GM12872 (cell line): ENCODE results near the gene UROC1.

ENCODE experiments used
- TF ChIP-seq, protein P1 (sequence below): IDR thresholded peaks from 3 replicates; pipeline ENCODE4 v1.5.1; 2011; ENCODE audit warnings: low read depth, mild to moderate bottlenecking, low read length, moderate library complexity; ENCODE audit not compliant: insufficient read depth

The UROC1 gene

DNA sequence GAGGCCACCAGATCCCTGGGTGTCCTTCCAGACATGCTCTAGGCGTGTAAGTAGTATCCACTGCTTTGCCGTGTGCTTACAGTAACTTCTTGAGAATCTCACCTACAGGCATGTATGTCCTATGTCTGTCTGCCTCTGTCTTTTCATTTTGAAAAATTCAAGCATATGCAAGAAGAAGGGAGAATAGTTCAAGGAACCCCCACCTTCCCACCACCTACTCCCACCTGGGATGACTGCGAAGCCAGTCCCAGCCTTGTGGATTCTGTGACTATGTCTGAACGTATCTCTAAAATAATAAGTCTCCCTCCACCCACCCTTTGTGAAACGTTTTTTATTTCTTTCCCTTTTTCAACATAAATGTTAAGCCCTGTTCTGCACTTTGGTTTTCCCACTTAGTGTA, 21.4 kb upstream of the UROC1 start:
- TF ChIP-seq, protein P1, sequence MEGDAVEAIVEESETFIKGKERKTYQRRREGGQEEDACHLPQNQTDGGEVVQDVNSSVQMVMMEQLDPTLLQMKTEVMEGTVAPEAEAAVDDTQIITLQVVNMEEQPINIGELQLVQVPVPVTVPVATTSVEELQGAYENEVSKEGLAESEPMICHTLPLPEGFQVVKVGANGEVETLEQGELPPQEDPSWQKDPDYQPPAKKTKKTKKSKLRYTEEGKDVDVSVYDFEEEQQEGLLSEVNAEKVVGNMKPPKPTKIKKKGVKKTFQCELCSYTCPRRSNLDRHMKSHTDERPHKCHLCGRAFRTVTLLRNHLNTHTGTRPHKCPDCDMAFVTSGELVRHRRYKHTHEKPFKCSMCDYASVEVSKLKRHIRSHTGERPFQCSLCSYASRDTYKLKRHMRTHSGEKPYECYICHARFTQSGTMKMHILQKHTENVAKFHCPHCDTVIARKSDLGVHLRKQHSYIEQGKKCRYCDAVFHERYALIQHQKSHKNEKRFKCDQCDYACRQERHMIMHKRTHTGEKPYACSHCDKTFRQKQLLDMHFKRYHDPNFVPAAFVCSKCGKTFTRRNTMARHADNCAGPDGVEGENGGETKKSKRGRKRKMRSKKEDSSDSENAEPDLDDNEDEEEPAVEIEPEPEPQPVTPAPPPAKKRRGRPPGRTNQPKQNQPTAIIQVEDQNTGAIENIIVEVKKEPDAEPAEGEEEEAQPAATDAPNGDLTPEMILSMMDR = no peak

DNA sequence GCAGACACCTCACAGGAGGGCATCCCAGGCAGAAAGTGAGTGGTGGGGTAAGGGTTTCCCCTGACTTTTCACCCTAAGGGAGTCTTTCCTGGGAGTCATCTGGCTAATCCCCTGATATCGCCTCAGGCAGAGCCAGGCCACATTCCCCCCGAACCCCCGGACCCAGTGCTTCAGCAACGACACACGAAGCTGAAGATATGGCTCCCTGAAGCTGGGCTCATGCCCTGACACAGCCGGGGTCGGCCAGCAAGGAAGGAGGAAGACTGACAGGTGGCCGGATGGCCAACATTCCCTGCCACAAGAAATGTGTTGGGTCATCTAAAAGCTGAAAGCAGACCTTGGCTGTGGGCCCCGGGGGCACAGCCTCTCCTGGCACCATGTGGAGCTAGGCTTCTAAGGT, 20.7 kb upstream of the UROC1 start:
- TF ChIP-seq, protein P1 = no peak

DNA sequence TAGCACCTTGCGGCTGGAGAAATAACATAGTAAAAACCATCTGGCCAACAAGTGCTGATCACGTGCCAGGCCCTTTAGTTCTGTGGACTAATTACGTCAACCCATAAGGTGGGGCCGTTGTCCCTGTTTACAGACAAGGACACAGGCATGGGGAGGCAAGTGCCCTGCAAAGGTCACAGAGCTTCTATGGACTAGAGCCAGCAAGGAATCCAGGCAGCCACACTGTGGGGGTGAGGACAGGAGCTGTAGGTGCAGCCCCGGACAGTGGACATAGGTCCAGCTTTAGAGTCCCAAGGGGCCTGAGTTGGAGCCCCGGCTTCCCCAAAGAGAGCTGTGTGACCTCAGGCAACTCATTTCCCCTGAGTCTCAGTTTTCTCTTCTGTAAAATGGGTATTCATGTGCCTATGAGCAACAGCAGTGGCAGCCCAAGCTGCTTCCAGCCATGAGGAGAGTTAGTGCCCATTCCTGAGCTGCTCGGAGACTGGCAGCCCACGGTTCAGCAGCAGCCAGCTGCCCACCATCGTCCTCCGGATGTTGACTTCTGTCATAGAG, 20.2 kb upstream of the UROC1 start:
- TF ChIP-seq, protein P1 = no peak

DNA sequence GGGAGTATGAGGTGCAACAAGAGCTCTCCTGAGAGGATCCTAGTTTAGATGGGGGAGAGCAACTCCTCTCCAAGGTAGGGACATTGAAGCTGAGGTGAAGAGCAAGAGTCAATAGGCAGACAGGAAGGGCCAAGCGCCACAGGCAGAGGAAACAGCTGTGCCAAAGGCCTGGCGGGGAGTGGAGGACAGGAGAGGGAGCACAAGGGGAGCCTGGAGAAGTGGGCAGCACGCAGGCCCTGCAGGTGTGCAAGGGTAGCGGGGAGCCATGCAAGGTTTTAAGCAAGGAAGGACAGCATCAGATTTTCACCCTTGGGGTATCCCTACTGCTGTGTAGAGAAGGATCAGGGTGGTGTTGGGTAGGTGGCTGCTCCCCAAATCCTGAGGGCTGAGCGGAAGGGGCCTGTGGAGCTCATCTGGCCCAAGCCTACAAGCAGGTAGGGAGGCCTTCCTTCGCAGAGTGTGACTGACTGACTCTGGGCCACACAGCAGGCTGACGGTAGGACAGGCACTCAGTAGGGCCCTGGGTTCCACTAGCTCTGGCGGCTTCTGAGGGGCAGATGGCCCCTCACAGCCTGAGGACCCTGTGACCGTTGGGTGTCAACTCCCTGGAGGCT, 19.6 kb upstream of the UROC1 start:
- TF ChIP-seq, protein P1 = no peak

DNA sequence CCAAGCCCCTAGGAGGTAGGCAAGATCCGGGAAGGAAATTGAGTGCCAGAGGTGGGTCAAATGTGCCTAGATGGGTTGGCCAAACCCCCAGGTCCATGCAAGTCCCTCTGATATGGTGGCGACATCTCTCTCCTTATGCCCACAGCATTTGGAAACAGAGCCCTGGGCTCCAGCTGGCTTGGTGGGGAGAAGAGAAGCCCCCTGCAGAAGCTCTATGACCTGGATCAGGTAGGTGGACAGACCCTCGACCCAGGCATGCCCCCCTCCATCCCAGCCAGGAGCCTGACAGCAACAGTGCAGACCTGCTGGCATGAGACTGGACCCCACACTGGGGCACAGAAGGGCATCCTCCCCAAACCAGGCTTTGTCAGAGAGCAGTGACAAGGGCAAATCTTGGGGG, 18.6 kb upstream of the UROC1 start:
- TF ChIP-seq, protein P1 = no peak

DNA sequence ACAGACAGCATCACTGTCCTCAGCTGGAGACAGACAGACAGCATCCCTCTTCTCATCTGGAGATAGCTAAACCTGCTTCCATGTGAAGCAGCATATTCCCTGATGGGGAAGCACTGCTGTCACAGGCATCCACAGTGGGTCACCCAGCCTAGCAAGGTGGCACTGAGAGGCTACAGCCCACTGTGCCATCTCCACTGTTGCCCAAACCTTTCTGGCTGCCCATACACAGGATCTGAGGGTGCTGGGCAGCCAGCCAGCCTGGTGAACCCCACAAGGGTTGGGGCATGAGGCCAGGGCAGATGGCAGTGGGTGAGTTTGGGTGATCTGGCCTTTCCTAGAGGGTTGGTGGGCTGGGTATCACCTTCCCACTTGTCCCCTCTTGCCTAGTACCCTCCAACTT, 18.1 kb upstream of the UROC1 start:
- TF ChIP-seq, protein P1 = no peak

DNA sequence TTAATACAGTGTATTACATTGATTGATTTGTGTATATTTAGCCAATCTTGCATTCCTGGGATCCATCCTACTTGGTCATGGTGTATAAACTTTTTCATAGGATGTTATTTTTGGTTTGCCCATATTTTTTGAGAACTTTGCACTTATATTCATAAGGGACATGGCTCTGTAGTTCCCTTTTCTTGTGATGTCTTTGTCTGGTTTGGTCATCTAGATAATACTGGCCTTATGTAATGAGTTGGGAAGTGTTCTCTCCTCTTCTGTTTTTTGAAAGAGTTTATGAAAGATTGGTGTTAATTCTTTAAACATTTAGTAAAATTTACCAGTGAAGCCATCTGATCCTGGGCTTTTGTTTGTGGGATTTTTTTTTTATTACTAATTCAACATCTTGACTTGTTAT, 15.9 kb upstream of the UROC1 start:
- TF ChIP-seq, protein P1 = no peak
